CD8-positive, alpha-beta memory T cell (primary cell): Measurements from ENCODE around the gene MCC. TPM values are rescaled to one million over a fixed set of nuclear protein-coding genes. Genes with fewer than 3 reads are reported as not detected.

Experiments used
- CTCF ChIA-PET: fragments of 350-600 bp; sonication (Branson Sonifier 250); formaldehyde crosslinking; loops from one replicate; lab custom pipeline; 2021; ENCODE audit warnings: antibody characterized with exemption; lab: Charles Lee
- POLR2A ChIA-PET: fragments of 350-600 bp; sonication (Branson Sonifier 250); formaldehyde crosslinking; loops from one replicate; lab custom pipeline; 2021; ENCODE audit warnings: antibody characterized with exemption; lab: Charles Lee
- DNase-seq, 5 donors: peaks; one replicate each; pipeline versions ENCODE4 v3.0.0 to v3.0.0-alpha.2; 2020 to 2022; ENCODE audit warnings: mixed read lengths in 1 of 5
- H3K27ac ChIP-seq: one replicate; pipeline ENCODE4 v1.7.0; 2013; ENCODE audit warnings: low read depth, mild to moderate bottlenecking, low read length, moderate library complexity
- H3K27me3 ChIP-seq: 2 replicates; pipeline ENCODE4 v1.7.0; 2013; ENCODE audit warnings: low read length, mild to moderate bottlenecking; ENCODE audit not compliant: insufficient read depth, poor library complexity, severe bottlenecking
- H3K36me3 ChIP-seq: 2 replicates; pipeline ENCODE4 v1.7.0; 2013; ENCODE audit warnings: mild to moderate bottlenecking, low read length, moderate library complexity; ENCODE audit not compliant: insufficient read depth
- H3K4me1 ChIP-seq: 2 replicates; pipeline ENCODE4 v1.7.0; 2013; ENCODE audit warnings: mild to moderate bottlenecking, low read length, moderate library complexity; ENCODE audit not compliant: insufficient read depth
- H3K4me3 ChIP-seq: 2 replicates; pipeline ENCODE4 v1.7.0; 2013; ENCODE audit warnings: mild to moderate bottlenecking, low read length
- H3K9me3 ChIP-seq: 2 replicates; pipeline ENCODE4 v1.7.0; 2013; ENCODE audit warnings: mild to moderate bottlenecking, low read length
- H3K27ac Mint-ChIP-seq, 8 donors: one replicate each; pipeline ENCODE4 v1.8.0; 2020 to 2021; ENCODE audit warnings: mixed read lengths in 8 of 8, mild to moderate bottlenecking in 6 of 8, inconsistent platforms in 3 of 8, moderate library complexity in 3 of 8
- H3K27me3 Mint-ChIP-seq, 2 donors: one replicate each; pipeline ENCODE4 v1.8.0; 2020 to 2021; ENCODE audit warnings: mixed read lengths in 2 of 2, mild to moderate bottlenecking in 1 of 2, moderate library complexity in 1 of 2
- H3K36me3 Mint-ChIP-seq, 3 donors: one replicate each; pipeline ENCODE4 v1.8.0; 2020 to 2021; ENCODE audit warnings: mixed read lengths in 3 of 3, inconsistent platforms in 1 of 3, mild to moderate bottlenecking in 1 of 3
- H3K4me1 Mint-ChIP-seq, 3 donors: one replicate each; pipeline ENCODE4 v1.8.0; 2020 to 2021; ENCODE audit warnings: mixed read lengths in 3 of 3, inconsistent platforms in 1 of 3, mild to moderate bottlenecking in 1 of 3
- H3K4me3 Mint-ChIP-seq, 7 donors: one replicate each; pipeline ENCODE4 v1.8.0; 2020 to 2021; ENCODE audit warnings: mixed read lengths in 7 of 7, mild to moderate bottlenecking in 6 of 7, moderate library complexity in 4 of 7, inconsistent platforms in 2 of 7
- H3K9me3 Mint-ChIP-seq, 5 donors: one replicate each; pipeline ENCODE4 v1.8.0; 2020 to 2022; ENCODE audit warnings: mixed read lengths in 5 of 5, mild to moderate bottlenecking in 3 of 5, moderate library complexity in 2 of 5, inconsistent platforms in 1 of 5
- polyA plus RNA-seq: library from polyadenylated mRNA; unstranded; fragments of 300-500 nt; fragmentation: Illumina TruSeq; gene quantifications from one replicate; pipeline ENCODE4 v1.2.3, GENCODE V29; 2021
- total RNA-seq, 2 experiments: library from RNA; stranded (reverse); gene quantifications; one replicate each; pipeline ENCODE4 v1.2.3, GENCODE V29; 2021

The MCC gene
- total and polyA plus RNA-seq, 3 experiments from 2014 or later = 4.2 to 5.4 (median 4.9) TPM

DNA sequence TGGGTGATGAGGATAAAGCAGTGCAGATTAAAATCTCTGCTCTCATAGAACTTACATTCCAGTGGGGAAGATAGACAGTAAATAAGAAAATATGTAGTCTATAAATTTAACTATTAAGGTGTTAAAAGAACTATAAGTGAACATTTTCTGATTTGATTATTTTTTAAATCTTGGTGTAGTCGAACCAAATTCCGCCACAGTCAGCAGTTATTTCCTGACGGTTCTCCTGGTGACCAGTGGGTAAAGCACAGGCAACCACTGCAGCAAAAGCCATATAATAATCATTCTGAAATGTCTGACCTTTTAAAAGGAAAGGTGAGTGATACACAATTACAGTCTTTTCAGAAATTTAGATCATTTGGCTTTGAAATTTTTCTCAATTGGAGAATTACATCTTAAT, 484.5 kb downstream of the MCC start:
- H3K27me3 Mint-ChIP-seq = no peaks in the 10 kb centered on the region
- H3K27ac Mint-ChIP-seq = no peak overlapping the region
- H3K9me3 Mint-ChIP-seq = no peaks in the 10 kb centered on the region
- CTCF ChIA-PET = interaction anchor here (1.8 kb wide), 1 partner anchor 19 kb away, joined by 4 read pairs; no protein-coding TSS in a partner anchor
- peaks cover 10 to 18% (median 11%) of the 10 kb centered on the region in 3 donors for H3K4me1 Mint-ChIP-seq
- peaks cover 28% of the 10 kb centered on the region for H3K36me3 ChIP-seq
- no peak overlapping the region for H3K27ac ChIP-seq
- H3K27me3 ChIP-seq = no peaks in the 10 kb centered on the region
- H3K36me3 Mint-ChIP-seq = peaks cover 0 to 75% (median 21%) of the 10 kb centered on the region in 3 donors
- no peaks in the 10 kb centered on the region for H3K9me3 ChIP-seq
- H3K4me3 ChIP-seq = no peak overlapping the region
- no peak for DNase-seq
- no peak overlapping the region for H3K4me3 Mint-ChIP-seq
- POLR2A ChIA-PET = no interaction called here
- H3K4me1 ChIP-seq = no peaks in the 10 kb centered on the region

DNA sequence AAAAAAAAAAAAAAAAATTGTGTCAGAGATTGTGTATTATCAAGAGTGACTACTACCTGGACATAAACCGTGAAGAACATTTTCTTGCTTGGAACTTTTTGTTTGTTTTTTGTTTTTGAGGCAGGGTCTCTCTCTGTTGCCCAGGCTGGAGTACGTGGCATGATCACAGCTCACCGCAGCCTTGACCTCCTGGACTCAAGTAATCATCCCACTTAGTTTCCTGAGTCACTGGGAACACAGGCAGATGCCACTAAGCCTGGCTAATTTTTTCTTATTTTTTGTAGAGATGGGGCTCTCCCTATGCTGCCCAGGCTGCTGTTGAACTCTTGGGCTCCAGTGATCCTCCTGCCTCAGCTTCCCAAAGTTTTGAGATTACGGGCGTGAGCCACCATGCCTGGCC, 485.8 kb downstream of the MCC start:
- Histone ChIP-seq H3K27ac (no peak overlapping the region), H3K27me3 (no peaks in the 10 kb centered on the region), H3K4me3 (no peak overlapping the region), H3K36me3 (peaks cover 28% of the 10 kb centered on the region), H3K4me1 (no peaks in the 10 kb centered on the region), H3K9me3 (no peaks in the 10 kb centered on the region)
- ChIA-PET CTCF (interaction anchor here (1.8 kb wide), 1 partner anchor 21 kb away, joined by 4 read pairs; no protein-coding TSS in a partner anchor), POLR2A (no interaction called here)
- H3K9me3 Mint-ChIP-seq = no peaks in the 10 kb centered on the region
- H3K4me3 Mint-ChIP-seq = no peak overlapping the region
- peaks cover 14 to 24% (median 16%) of the 10 kb centered on the region in 3 donors for H3K4me1 Mint-ChIP-seq
- DNase-seq = no peak
- H3K27me3 Mint-ChIP-seq = no peaks in the 10 kb centered on the region
- H3K36me3 Mint-ChIP-seq = peaks cover 0 to 70% (median 15%) of the 10 kb centered on the region in 3 donors
- peak overlapping the region in 2 of 8 donors; percentile 35 to 42 for H3K27ac Mint-ChIP-seq

DNA sequence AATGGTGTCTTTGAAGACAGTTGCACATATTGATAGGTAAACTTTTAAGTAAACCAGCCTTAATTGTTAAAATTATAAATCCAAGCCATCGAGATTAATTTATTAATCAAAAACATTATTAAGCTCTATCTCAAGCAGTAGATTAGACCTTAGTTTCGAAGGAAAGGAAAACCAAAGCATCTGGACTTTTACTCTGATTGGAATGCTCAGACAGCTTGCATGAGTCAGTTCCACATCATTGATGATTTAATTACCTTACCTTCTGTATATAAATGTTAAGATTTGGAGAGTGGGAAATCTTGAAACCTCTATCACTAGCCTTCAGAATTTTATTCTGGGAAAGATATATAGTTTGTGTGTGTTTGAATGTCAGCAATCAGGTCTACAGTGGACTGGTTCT, 487.8 kb downstream of the MCC start:
- H3K4me1 ChIP-seq = no peaks in the 10 kb centered on the region
- H3K27me3 Mint-ChIP-seq = no peaks in the 10 kb centered on the region
- no peaks in the 10 kb centered on the region for H3K9me3 Mint-ChIP-seq
- H3K4me1 Mint-ChIP-seq = peaks cover 20 to 33% (median 27%) of the 10 kb centered on the region in 3 donors
- peak overlapping the region in 4 of 8 donors; percentile 1 to 48 (median 20) for H3K27ac Mint-ChIP-seq
- H3K9me3 ChIP-seq = no peaks in the 10 kb centered on the region
- ChIA-PET CTCF (no interaction called here), POLR2A (no interaction called here)
- DNase-seq = no peak
- H3K36me3 ChIP-seq = peaks cover 28% of the 10 kb centered on the region
- H3K27ac ChIP-seq = no peak overlapping the region
- H3K4me3 ChIP-seq = no peak overlapping the region
- H3K36me3 Mint-ChIP-seq = peaks cover 0 to 76% (median 16%) of the 10 kb centered on the region in 3 donors
- no peak overlapping the region for H3K4me3 Mint-ChIP-seq
- no peaks in the 10 kb centered on the region for H3K27me3 ChIP-seq

DNA sequence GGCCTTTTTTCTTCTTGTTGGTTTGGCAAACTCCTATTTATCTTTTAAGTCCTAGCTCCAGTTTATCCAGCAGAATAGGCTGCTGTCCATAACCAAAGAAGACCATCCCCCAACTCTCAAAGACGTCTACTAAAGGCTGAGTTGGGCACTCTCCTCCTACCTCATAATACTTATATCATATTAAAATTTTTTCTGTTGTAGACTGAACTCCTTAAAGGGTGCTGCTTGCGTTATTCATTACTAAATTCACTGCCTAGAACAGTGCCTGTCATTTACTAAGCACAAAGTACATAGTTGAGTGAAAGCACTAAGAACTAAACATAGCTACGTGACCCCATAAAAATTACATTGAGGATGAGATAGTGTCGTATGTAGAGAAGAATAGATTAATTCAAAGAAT, 490.0 kb downstream of the MCC start:
- no peak overlapping the region for H3K4me3 ChIP-seq
- H3K4me1 Mint-ChIP-seq = peaks cover 19 to 30% (median 30%) of the 10 kb centered on the region in 3 donors
- no peaks in the 10 kb centered on the region for H3K27me3 ChIP-seq
- H3K9me3 ChIP-seq = no peaks in the 10 kb centered on the region
- ChIA-PET POLR2A (no interaction called here), CTCF (no interaction called here)
- no peak for DNase-seq
- no peaks in the 10 kb centered on the region for H3K27me3 Mint-ChIP-seq
- H3K9me3 Mint-ChIP-seq = no peaks in the 10 kb centered on the region
- H3K36me3 Mint-ChIP-seq = peaks cover 0 to 70% (median 15%) of the 10 kb centered on the region in 3 donors
- no peaks in the 10 kb centered on the region for H3K4me1 ChIP-seq
- no peak overlapping the region for H3K27ac ChIP-seq
- peak overlapping the region in 2 of 8 donors; percentile 33 to 57 for H3K27ac Mint-ChIP-seq
- H3K4me3 Mint-ChIP-seq = no peak overlapping the region
- peaks cover 18% of the 10 kb centered on the region for H3K36me3 ChIP-seq

GRCh38 chr5:112996830-112997374, 491.4 kb downstream of the MCC start:
- Mint-ChIP-seq H3K36me3 (peaks cover 0 to 69% (median 15%) of the 10 kb centered on the region in 3 donors), H3K27ac (peak overlapping the region in 2 of 8 donors; percentile 15 to 17), H3K4me3 (no peak overlapping the region), H3K27me3 (no peaks in the 10 kb centered on the region), H3K4me1 (peaks cover 22 to 34% (median 34%) of the 10 kb centered on the region in 3 donors), H3K9me3 (no peaks in the 10 kb centered on the region)
- no peak for DNase-seq
- Histone ChIP-seq H3K4me1 (no peaks in the 10 kb centered on the region), H3K9me3 (no peaks in the 10 kb centered on the region), H3K27me3 (no peaks in the 10 kb centered on the region), H3K27ac (no peak overlapping the region), H3K36me3 (peaks cover 13% of the 10 kb centered on the region), H3K4me3 (no peak overlapping the region)
- CTCF ChIA-PET = interaction anchor here (0.8 to 2.9 kb wide), 37 partner anchors 10 to 609 kb away, joined by 3 to 45 read pairs (median 5); partner anchors contain the start of gene DCP2
- POLR2A ChIA-PET = interaction anchor here (1.1 to 1.2 kb wide), 3 partner anchors 26 to 517 kb away, joined by 3 to 4 read pairs (median 4); partner anchors contain the start of gene YTHDC2

- no peaks in the 10 kb centered on the region for H3K9me3 ChIP-seq
- DNase-seq = peak; percentile 61 to 78 (median 67)
- H3K27me3 ChIP-seq = no peaks in the 10 kb centered on the region
- Mint-ChIP-seq H3K9me3 (no peaks in the 10 kb centered on the region), H3K36me3 (peaks cover 0 to 62% (median 12%) of the 10 kb centered on the region in 3 donors), H3K27ac (peak overlapping the region in 5 of 8 donors; percentile 15 to 77 (median 56)), H3K4me3 (peak overlapping the region in 3 of 7 donors; percentile 1 to 44 (median 38)), H3K27me3 (no peaks in the 10 kb centered on the region), H3K4me1 (peaks cover 28 to 43% (median 40%) of the 10 kb centered on the region in 3 donors)
- ChIA-PET CTCF (interaction anchor here (0.6 to 2.9 kb wide), 53 partner anchors 9 to 616 kb away, joined by 3 to 45 read pairs (median 3); partner anchors contain the start of genes DCP2 and YTHDC2), POLR2A (interaction anchor here (1.1 to 1.3 kb wide), 4 partner anchors 26 to 518 kb away, joined by 3 to 4 read pairs (median 4); partner anchors contain the start of gene YTHDC2)
- H3K36me3 ChIP-seq = peaks cover 6% of the 10 kb centered on the region
- H3K4me3 ChIP-seq = no peak overlapping the region
- no peak overlapping the region for H3K27ac ChIP-seq
- H3K4me1 ChIP-seq = no peaks in the 10 kb centered on the region
Measured at GRCh38 chr5:112995764-112996618, 492.3 kb downstream of the MCC start.

DNA sequence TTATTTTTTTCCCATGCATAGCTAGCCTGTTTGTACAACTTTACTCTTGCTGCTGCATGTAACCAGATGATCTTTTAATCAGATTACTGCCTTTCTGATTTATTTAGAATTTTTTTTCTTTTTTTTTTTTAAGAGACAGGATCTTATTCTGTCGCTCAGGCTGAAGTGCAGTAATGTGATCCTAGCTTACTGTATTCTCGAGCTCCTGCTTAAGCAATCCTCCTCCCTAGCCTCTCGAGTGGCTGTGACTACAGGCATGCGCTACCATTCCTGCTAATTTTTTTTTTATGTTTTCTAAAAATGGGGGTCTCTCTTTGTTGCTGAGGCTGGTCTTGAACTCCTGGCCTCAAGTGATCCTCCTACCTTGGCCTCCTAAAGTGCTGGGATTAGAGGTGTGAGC, 502.0 kb downstream of the MCC start:
- DNase-seq = no peak
- Histone ChIP-seq H3K9me3 (no peaks in the 10 kb centered on the region), H3K4me1 (peaks cover 11% of the 10 kb centered on the region), H3K27ac (no peak overlapping the region), H3K4me3 (no peak overlapping the region), H3K27me3 (no peaks in the 10 kb centered on the region), H3K36me3 (no peaks in the 10 kb centered on the region)
- H3K27ac Mint-ChIP-seq = no peak overlapping the region
- no peaks in the 10 kb centered on the region for H3K27me3 Mint-ChIP-seq
- POLR2A ChIA-PET = no interaction called here
- H3K9me3 Mint-ChIP-seq = no peaks in the 10 kb centered on the region
- CTCF ChIA-PET = interaction anchor here (1.2 to 2.9 kb wide), 2 partner anchors 9 to 344 kb away, joined by 3 to 17 read pairs; no protein-coding TSS in a partner anchor
- peaks cover 62 to 82% (median 75%) of the 10 kb centered on the region in 3 donors for H3K4me1 Mint-ChIP-seq
- H3K36me3 Mint-ChIP-seq = peaks cover 0 to 58% (median 1%) of the 10 kb centered on the region in 3 donors
- no peak overlapping the region for H3K4me3 Mint-ChIP-seq
